Endothelial cell of umbilical vein (primary cell): ENCODE data around the gene HDAC10.

ENCODE experiments used
- CTCF ChIP-seq, 2 donors: IDR thresholded peaks; 1 replicate in 1 of 2; 2 replicates in 1 of 2; pipeline ENCODE4 v1.5.1; 2011; ENCODE audit warnings: low read length in 2 of 2, mild to moderate bottlenecking in 2 of 2, moderate library complexity in 2 of 2, control low read depth in 1 of 2, inconsistent platforms in 1 of 2, low read depth in 1 of 2; ENCODE audit not compliant: insufficient read depth in 1 of 2; ENCODE audit errors: extremely low read depth in 1 of 2
- EZH2 ChIP-seq: IDR thresholded peaks from 2 replicates; pipeline ENCODE4 v1.6.1; 2012; ENCODE audit warnings: borderline replicate concordance, low read depth, mild to moderate bottlenecking, moderate library complexity, low read length, inconsistent platforms; ENCODE audit not compliant: severe bottlenecking
- FOS ChIP-seq: IDR thresholded peaks from 2 replicates; pipeline ENCODE4 v1.6.1; 2011; ENCODE audit warnings: mild to moderate bottlenecking, low read length, moderate library complexity, borderline replicate concordance; ENCODE audit not compliant: insufficient read depth
- GATA2 ChIP-seq: IDR thresholded peaks from 2 replicates; pipeline ENCODE4 v1.7.0; 2011; ENCODE audit warnings: low read depth, mild to moderate bottlenecking, moderate library complexity, mixed read lengths, low read length; ENCODE audit not compliant: insufficient read length, insufficient read depth
- JUN ChIP-seq: IDR thresholded peaks from 2 replicates; pipeline ENCODE4 v1.6.1; 2011; ENCODE audit warnings: borderline replicate concordance, low read depth; ENCODE audit not compliant: insufficient read length, insufficient read depth
- MAX ChIP-seq: IDR thresholded peaks from 2 replicates; pipeline ENCODE4 v1.6.1; 2011; ENCODE audit not compliant: insufficient read depth, insufficient read length
- MYC ChIP-seq: IDR thresholded peaks from one replicate; pipeline ENCODE4 v1.6.1; 2011; ENCODE audit warnings: mild to moderate bottlenecking, low read depth, low read length
- POLR2A ChIP-seq: IDR thresholded peaks from 2 replicates; pipeline ENCODE4 v1.6.1; 2012; ENCODE audit warnings: low read depth, mild to moderate bottlenecking, control low read depth, low read length
- POLR2AphosphoS5 ChIP-seq: IDR thresholded peaks from 2 replicates; pipeline ENCODE4 v1.6.1; 2012; ENCODE audit warnings: low read depth, mild to moderate bottlenecking, control low read depth, low read length, moderate library complexity; ENCODE audit not compliant: insufficient read depth

GRCh38 chr22:50210378-50211139 lies 40.5 kb downstream of the HDAC10 start:
- TF ChIP-seq POLR2AphosphoS5 = no peak
- no peak for TF ChIP-seq CTCF (IDR thresholded peaks at IDR 0.05; ENCODE audit: extremely low read depth in 1 of 2, insufficient read depth in 1 of 2, low read depth in 1 of 2, low read length in 2 of 2)
- TF ChIP-seq EZH2 = no peak
- TF ChIP-seq POLR2A = no peak
- TF ChIP-seq MAX = no peak
- TF ChIP-seq JUN = no peak
- no peak for TF ChIP-seq FOS
- TF ChIP-seq GATA2 = no peak
- TF ChIP-seq MYC = no peak
